Karpas-422 (cell line): ENCODE results near the gene ZNF516. TPM values are rescaled to one million over a fixed set of nuclear protein-coding genes. Genes with fewer than 3 reads are reported as not detected.

Experiments used
- DNase-seq: peaks from one replicate; pipeline ENCODE4 v3.0.0-alpha.2; 2015
- H2AFZ ChIP-seq: fragments of 200-600 bp; sonication (generic); 2 replicates; pipeline ENCODE4 v1.6.1; 2014; ENCODE audit warnings: antibody characterized with exemption, low read length, mixed read lengths
- H3K27ac ChIP-seq: fragments of 200-600 bp; sonication (generic); 2 replicates; pipeline ENCODE4 v1.5.1; 2014; ENCODE audit warnings: mild to moderate bottlenecking, low read length, moderate library complexity
- H3K27me3 ChIP-seq: fragments of 200-600 bp; sonication (generic); 2 replicates; pipeline ENCODE4 v1.6.1; 2014; ENCODE audit warnings: low read length, mixed read lengths
- H3K36me3 ChIP-seq: fragments of 200-600 bp; sonication (generic); 2 replicates; pipeline ENCODE4 v1.6.1; 2014; ENCODE audit warnings: low read length, mixed read lengths; ENCODE audit not compliant: insufficient read depth
- H3K4me1 ChIP-seq: fragments of 200-600 bp; sonication (generic); 2 replicates; pipeline ENCODE4 v1.6.1; 2014; ENCODE audit warnings: mild to moderate bottlenecking, low read length, mixed read lengths
- H3K4me2 ChIP-seq: fragments of 200-600 bp; sonication (generic); 2 replicates; pipeline ENCODE4 v1.6.1; 2014; ENCODE audit warnings: low read length, low read depth, mild to moderate bottlenecking; ENCODE audit not compliant: poor library complexity, severe bottlenecking
- H3K4me3 ChIP-seq: fragments of 200-600 bp; sonication (generic); 2 replicates; pipeline ENCODE4 v1.5.1; 2014; ENCODE audit warnings: mild to moderate bottlenecking, antibody characterized with exemption, low read length, mixed read lengths
- H3K79me2 ChIP-seq: fragments of 200-600 bp; sonication (generic); 2 replicates; pipeline ENCODE4 v1.6.1; 2014; ENCODE audit warnings: mild to moderate bottlenecking, low read length, mixed read lengths
- H3K9ac ChIP-seq: fragments of 200-600 bp; sonication (generic); 2 replicates; pipeline ENCODE4 v1.6.0; 2014; ENCODE audit warnings: low read length
- H3K9me2 ChIP-seq: fragments of 200-600 bp; sonication (generic), shearing (Covaris generic); replicated peaks from 2 replicates; pipeline ENCODE4 v1.6.0; 2014; ENCODE audit warnings: mild to moderate bottlenecking, low read length, moderate library complexity; ENCODE audit not compliant: insufficient read depth
- H3K9me3 ChIP-seq: fragments of 300-700, 200-600 bp; sonication (generic); 2 replicates; pipeline ENCODE4 v1.6.1; 2014; ENCODE audit warnings: low read length, mixed read lengths
- H4K20me1 ChIP-seq: fragments of 200-600 bp; sonication (generic); 2 replicates; pipeline ENCODE4 v1.6.1; 2014; ENCODE audit warnings: mild to moderate bottlenecking, antibody characterized with exemption, low read length, low read depth; ENCODE audit not compliant: insufficient read depth
- total RNA-seq: library from RNA; depleted of rRNA; stranded (reverse); fragments of >200 nt; shearing (Covaris generic); gene quantifications from 2 replicates; pipeline ENCODE4 v1.2.3, GENCODE V29; 2014; ENCODE audit warnings: low replicate concordance

Gene ZNF516
- total RNA-seq, 1 experiment from 2014 or later: 41.0 TPM

GRCh38 chr18:76497021-76497420 lies 2.0 kb upstream of the ZNF516 start:
- peak; percentile 63 for DNase-seq
- Histone ChIP-seq H3K9ac (no peak overlapping the region), H3K4me2 (peak overlapping the region; percentile 65), H2AFZ (peak overlapping the region; percentile 69), H3K9me2 (no peaks in the 10 kb centered on the region), H3K4me3 (no peak overlapping the region), H3K36me3 (no peaks in the 10 kb centered on the region), H3K79me2 (peaks cover 12% of the 10 kb centered on the region), H3K9me3 (no peaks in the 10 kb centered on the region), H3K27ac (peak overlapping the region; percentile 96), H4K20me1 (no peaks in the 10 kb centered on the region), H3K4me1 (peaks cover 57% of the 10 kb centered on the region), H3K27me3 (no peaks in the 10 kb centered on the region)

GRCh38 chr18:76496194-76496890 lies 1.3 kb upstream of the ZNF516 start:
- Histone ChIP-seq H3K4me2 (peak overlapping the region; percentile 65), H3K4me1 (peaks cover 57% of the 10 kb centered on the region), H3K9ac (peak overlapping the region; percentile 87), H4K20me1 (no peaks in the 10 kb centered on the region), H3K36me3 (no peaks in the 10 kb centered on the region), H3K27ac (peak overlapping the region; percentile 96), H3K4me3 (peak overlapping the region; percentile 88; the same call in 1 of the 2 replicates), H2AFZ (peak overlapping the region; percentile 60; the same call in 1 of the 2 replicates), H3K27me3 (no peaks in the 10 kb centered on the region), H3K9me3 (no peaks in the 10 kb centered on the region), H3K79me2 (peaks cover 17% of the 10 kb centered on the region), H3K9me2 (no peaks in the 10 kb centered on the region)
- peak; percentile 86 for DNase-seq

- H3K9ac ChIP-seq: peak overlapping the region; percentile 87
- no peaks in the 10 kb centered on the region for H3K27me3 ChIP-seq
- peak; percentile 86 for DNase-seq
- H3K4me2 ChIP-seq: peak overlapping the region; percentile 96
- H3K9me2 ChIP-seq: no peaks in the 10 kb centered on the region
- H2AFZ ChIP-seq: peak overlapping the region; percentile 27; the same call in 1 of the 2 replicates
- H4K20me1 ChIP-seq: peaks cover 3% of the 10 kb centered on the region; the same call in 1 of the 2 replicates
- no peaks in the 10 kb centered on the region for H3K9me3 ChIP-seq
- peak overlapping the region; percentile 88 for H3K4me3 ChIP-seq
- H3K36me3 ChIP-seq: no peaks in the 10 kb centered on the region
- peak overlapping the region; percentile 96 for H3K27ac ChIP-seq
- H3K79me2 ChIP-seq: peaks cover 21% of the 10 kb centered on the region
- H3K4me1 ChIP-seq: peaks cover 59% of the 10 kb centered on the region
Observed at GRCh38 chr18:76495435-76496193, 572 bp upstream of the ZNF516 start.

GRCh38 chr18:76494231-76495005 lies 624 bp downstream of the ZNF516 start:
- H3K36me3 ChIP-seq: no peaks in the 10 kb centered on the region
- H2AFZ ChIP-seq: no peak overlapping the region
- H3K27me3 ChIP-seq: no peaks in the 10 kb centered on the region
- H4K20me1 ChIP-seq: peaks cover 15% of the 10 kb centered on the region; the same call in 1 of the 2 replicates
- DNase-seq: peak; percentile 89
- no peaks in the 10 kb centered on the region for H3K9me2 ChIP-seq
- H3K4me1 ChIP-seq: peaks cover 60% of the 10 kb centered on the region
- peak overlapping the region; percentile 82 for H3K4me2 ChIP-seq
- H3K79me2 ChIP-seq: peaks cover 32% of the 10 kb centered on the region
- no peaks in the 10 kb centered on the region for H3K9me3 ChIP-seq
- peak overlapping the region; percentile 95 for H3K27ac ChIP-seq
- H3K4me3 ChIP-seq: peak overlapping the region; percentile 78
- H3K9ac ChIP-seq: peak overlapping the region; percentile 86

- H2AFZ ChIP-seq: no peak overlapping the region
- peaks cover 60% of the 10 kb centered on the region for H3K4me1 ChIP-seq
- peaks cover 42% of the 10 kb centered on the region for H3K79me2 ChIP-seq
- H4K20me1 ChIP-seq: peaks cover 24% of the 10 kb centered on the region; the same call in 1 of the 2 replicates
- H3K4me3 ChIP-seq: peak overlapping the region; percentile 78
- peak overlapping the region; percentile 95 for H3K27ac ChIP-seq
- no peaks in the 10 kb centered on the region for H3K27me3 ChIP-seq
- H3K4me2 ChIP-seq: peak overlapping the region; percentile 82
- no peaks in the 10 kb centered on the region for H3K36me3 ChIP-seq
- peak; percentile 94 for DNase-seq
- no peaks in the 10 kb centered on the region for H3K9me2 ChIP-seq
- no peaks in the 10 kb centered on the region for H3K9me3 ChIP-seq
- H3K9ac ChIP-seq: peak overlapping the region; percentile 86
Observed at GRCh38 chr18:76493213-76494161, 1.6 kb downstream of the ZNF516 start.

- peak overlapping the region; percentile 78 for H3K4me3 ChIP-seq
Observed at GRCh38 chr18:76492669-76493212, 2.3 kb downstream of the ZNF516 start.

More at GRCh38 chr18:76492669-76493212, 2.3 kb downstream of the ZNF516 start:
- H3K9ac ChIP-seq: peak overlapping the region; percentile 86
- peaks cover 31% of the 10 kb centered on the region; the same call in 1 of the 2 replicates for H4K20me1 ChIP-seq
- peak; percentile 100 for DNase-seq
- H2AFZ ChIP-seq: no peak overlapping the region
- peaks cover 49% of the 10 kb centered on the region for H3K79me2 ChIP-seq
- H3K27ac ChIP-seq: peak overlapping the region; percentile 95
- peaks cover 60% of the 10 kb centered on the region for H3K4me1 ChIP-seq
- H3K9me2 ChIP-seq: no peaks in the 10 kb centered on the region
- H3K4me2 ChIP-seq: peak overlapping the region; percentile 82
- H3K9me3 ChIP-seq: no peaks in the 10 kb centered on the region
- H3K27me3 ChIP-seq: no peaks in the 10 kb centered on the region
- H3K36me3 ChIP-seq: no peaks in the 10 kb centered on the region
